GM11168 (cell line): Measurements from ENCODE around the gene RPL13.

Experiments
- in situ Hi-C: fragments of 300-500 bp; cut with MboI; formaldehyde crosslinking; loops from one replicate; pipeline ENCODE4 v1.12.0; 2022; ENCODE audit warnings: low sequenced_read_pairs; ENCODE audit not compliant: unreplicated experiment

RPL13 gene

GRCh38 chr16:89560378-89561141 lies at the start of gene RPL13:
Gene RPL13 (plus strand): TSS chr16:89560682. CDS start chr16:89560960, 278 bp downstream.
- in situ Hi-C loops: loop anchor here (10.0 kb wide), 1 partner anchor 94 kb away; the partner anchor contains the start of genes CHMP1A and SPATA33

GRCh38 chr16:89511374-89511773 lies 49.1 kb upstream of the RPL13 start:
- in situ Hi-C loops: loop anchor here (10.0 kb wide), 1 partner anchor 177 kb away; no protein-coding TSS in a partner anchor

DNA sequence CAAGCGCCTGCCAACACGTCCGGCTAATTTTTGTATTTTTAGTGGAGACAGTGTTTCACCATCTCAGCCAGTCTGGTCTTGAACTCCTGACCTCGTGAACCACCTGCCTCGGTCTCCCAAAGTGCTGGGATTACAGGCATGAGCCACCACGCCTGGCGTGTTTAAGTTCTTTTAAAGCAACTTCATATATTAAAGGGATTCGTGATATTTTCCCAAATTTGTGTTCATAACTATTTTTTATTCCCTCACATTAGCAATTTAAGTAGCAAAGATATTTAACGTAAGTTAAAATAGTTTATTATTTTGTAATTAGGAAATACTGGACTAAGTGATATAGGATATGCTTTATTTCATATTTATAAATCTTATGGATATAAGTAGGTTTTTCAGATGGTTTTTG lies 48.0 kb upstream of the RPL13 start:
- in situ Hi-C loops: loop anchor here (10.0 kb wide), 1 partner anchor 178 kb away; no protein-coding TSS in a partner anchor

DNA sequence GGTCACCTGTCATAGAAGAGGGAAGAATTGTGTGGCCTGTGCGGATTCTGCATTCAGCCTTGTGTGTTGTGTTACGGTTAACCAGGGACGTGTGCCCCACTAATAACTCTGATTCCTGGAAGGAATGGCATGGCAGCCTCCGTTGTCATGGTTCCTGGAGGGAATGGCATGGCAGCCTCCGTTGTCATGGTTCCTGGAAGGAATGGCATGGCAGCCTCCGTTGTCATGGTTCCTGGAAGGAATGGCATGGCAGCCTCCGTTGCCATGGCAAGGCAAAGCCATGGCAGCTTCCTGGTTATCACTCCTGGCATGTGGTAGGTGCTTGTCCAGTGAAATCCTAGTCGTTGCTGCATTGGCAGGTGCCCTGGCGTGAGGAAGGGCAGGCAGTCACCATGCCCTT lies 43.4 kb upstream of the RPL13 start:
- in situ Hi-C loops: loop anchor here (10.0 kb wide), 1 partner anchor 182 kb away; no protein-coding TSS in a partner anchor

- in situ Hi-C loops: loop anchor here (10.0 kb wide), 1 partner anchor 185 kb away; no protein-coding TSS in a partner anchor
Measured at GRCh38 chr16:89519881-89520280, 40.6 kb upstream of the RPL13 start.

DNA sequence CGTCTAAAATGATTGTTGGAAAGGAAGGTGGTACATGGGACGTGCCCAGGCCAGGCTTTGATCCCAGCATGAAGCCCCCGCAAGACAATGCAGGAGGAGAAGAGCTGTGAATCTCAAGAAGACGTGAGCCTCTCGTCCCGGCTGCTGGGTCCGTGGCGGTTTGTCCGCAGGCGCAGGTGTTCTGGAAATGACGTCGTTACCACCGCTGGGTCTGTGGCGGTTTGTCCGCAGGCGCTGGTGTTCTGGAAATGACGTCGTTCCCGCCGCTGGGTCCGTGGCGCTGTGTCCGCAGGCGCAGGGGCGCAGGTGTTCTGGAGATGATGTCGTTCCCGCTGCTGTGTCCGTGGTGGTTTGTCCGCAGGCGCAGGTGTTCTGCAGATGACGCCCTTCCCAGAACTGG lies 38.2 kb upstream of the RPL13 start:
- in situ Hi-C loops: no loop called here

- in situ Hi-C loops: no loop called here
Measured at GRCh38 chr16:89523680-89524344, 36.7 kb upstream of the RPL13 start.

DNA sequence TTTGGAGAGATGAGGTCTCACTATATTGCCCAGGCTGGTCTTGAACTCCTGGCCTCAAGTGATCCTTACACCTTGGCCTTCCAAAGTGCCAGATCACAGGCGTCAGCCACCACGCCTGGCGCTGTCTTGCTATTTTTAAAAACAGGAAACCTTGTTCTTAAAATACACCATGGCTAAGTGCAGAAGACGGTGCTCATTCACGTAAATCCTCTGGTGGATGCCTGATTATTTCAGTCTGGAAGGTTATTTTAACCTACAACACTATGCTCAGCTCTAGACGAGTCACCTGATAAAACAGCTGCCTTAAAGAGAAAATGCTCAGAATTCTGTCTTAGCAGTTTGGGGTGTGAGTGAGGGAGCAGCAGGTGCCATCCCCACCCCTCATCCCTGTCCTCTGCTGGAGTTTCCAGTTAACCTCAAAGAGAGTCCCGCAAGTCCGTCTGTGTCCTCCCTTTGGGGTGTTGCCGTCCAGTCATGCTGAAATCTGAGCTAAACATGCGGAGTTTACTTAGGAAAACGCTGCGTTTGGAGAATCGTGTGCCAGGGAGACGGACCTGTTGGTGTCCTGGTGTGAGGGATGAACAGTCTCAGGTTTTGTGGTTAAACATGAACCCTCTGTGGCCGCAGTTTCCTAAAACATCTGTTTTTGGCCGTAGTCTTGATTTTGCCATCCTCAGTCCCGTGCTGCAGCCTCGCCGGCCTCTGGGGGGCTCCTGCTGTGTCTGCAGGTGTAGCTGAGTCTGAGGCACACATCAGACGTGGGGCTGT lies 35.2 kb upstream of the RPL13 start:
- in situ Hi-C loops: no loop called here

GRCh38 chr16:89529097-89529496 lies 31.4 kb upstream of the RPL13 start:
- in situ Hi-C loops: no loop called here

DNA sequence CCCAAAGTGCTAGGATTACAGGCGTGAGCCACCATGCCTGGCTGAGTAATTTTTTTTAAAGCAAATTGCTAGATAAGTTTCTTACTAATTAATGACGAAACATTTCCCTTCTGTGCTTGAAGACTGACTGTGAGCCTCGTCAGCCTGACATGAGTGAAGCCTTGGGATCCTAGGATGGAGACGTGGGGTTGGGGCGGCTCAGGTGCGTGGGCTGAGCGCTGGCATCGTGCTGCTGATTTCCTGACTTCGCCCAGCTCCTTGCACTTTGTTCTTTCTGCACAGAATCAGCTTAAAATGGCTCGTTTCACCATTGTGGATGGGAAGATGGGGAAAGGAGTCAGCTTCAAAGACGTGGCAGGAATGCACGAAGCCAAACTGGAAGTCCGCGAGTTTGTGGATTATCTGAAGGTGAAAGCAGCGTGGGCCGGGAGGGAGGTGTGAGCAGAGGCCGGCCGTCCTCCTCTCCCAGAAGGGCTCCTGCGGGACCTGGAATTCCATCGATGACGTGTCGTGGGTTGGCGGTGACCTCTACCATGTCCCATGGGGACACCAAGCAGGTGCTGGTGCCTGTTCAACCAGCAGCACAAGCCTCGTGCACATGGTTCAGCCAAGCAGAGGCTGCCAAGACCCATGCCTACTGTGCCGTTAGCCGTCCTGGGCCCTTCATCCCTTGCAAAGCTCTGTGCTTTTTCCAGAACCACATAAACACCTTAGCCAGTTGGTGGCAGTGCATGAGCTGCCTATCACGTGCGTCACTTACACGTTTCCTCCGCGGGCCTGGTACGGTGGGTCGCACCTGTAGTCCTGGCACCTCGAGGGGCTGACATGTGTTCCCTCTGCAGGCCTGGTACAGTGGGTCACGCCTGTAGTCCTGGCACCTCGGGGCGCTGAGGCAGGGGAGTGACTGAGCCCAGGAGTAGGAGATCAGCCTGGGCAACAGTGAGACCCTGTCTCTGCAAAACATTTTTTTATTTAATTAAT lies 29.8 kb upstream of the RPL13 start:
- in situ Hi-C loops: no loop called here

GRCh38 chr16:89531821-89532526 lies 28.5 kb upstream of the RPL13 start:
- in situ Hi-C loops: no loop called here

GRCh38 chr16:89534252-89534756 lies 26.2 kb upstream of the RPL13 start:
- in situ Hi-C loops: no loop called here

DNA sequence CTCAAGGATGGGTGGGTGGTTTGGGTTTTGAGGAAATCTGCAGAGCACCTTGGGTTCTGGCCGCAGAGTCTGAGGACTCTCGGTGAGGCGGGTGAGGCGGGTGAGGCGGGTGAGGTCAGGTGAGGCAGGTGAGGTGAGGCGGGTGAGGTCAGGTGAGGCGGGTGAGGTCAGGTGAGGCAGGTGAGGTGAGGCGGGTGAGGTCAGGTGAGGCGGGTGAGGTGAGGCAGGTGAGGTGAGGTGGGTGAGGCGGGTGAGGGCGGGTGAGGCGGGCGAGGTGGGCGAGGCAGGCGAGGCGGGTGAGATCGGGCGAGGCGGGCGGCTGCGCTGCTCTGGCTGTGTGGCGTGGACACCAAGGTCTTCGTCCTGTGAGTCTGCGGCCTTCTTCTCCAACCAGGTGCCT lies 24.1 kb upstream of the RPL13 start:
- in situ Hi-C loops: no loop called here

DNA sequence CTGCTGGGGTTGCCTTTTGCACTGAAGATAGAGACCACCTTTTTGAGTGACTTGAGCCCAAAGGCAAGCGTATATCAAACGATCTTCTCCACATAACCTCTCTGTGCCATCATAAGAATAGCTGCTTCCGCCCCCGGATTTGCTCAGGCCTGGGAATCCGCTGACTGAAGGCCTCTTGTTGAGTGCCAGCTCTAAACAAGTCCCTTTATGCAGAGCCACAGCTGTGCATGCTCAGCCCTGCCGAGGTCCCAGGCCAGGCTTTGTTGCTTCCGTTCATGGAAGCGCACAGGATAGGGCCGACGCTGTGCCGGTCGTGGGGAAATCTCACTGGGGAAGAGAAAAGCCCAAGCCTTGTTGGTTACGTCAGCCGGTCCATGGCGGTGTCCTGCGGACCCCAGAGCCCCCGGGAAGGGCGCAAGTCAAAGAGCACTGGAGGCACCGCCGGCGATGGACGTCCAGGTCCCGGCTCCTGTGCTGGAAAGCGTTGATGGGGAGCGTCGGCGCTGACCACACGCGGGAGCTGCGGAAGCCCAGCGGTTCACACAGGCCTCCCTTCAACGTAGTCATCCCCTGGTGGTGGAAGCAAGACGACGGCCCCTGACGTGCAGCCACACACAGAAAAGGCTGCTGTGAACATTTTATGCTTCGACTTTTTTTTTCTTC lies 23.5 kb upstream of the RPL13 start:
- in situ Hi-C loops: no loop called here

- in situ Hi-C loops: no loop called here
Measured at GRCh38 chr16:89537549-89537925, 22.9 kb upstream of the RPL13 start.

GRCh38 chr16:89538286-89538685 lies 22.2 kb upstream of the RPL13 start:
- in situ Hi-C loops: no loop called here

- in situ Hi-C loops: no loop called here
Measured at GRCh38 chr16:89540557-89540956, 19.9 kb upstream of the RPL13 start.

- in situ Hi-C loops: no loop called here
Measured at GRCh38 chr16:89541792-89542191, 18.7 kb upstream of the RPL13 start.
